Coronary artery (tissue), 2 donors: ENCODE measurements around the gene GAD2.

Experiments used
- DNase-seq: peaks from one replicate; pipeline ENCODE4 v3.0.0-alpha.2; 2017; ENCODE audit warnings: low spot score
- H3K27ac ChIP-seq, 2 donors: fragments of 200-600 bp; sonication (generic); one replicate each; pipeline ENCODE4 v1.5.1; 2016 to 2019
- H3K4me3 ChIP-seq: fragments of 200-600 bp; sonication (generic); 2 replicates; pipeline ENCODE4 v1.5.1; 2016; ENCODE audit warnings: mild to moderate bottlenecking, moderate library complexity
- CTCF ChIP-seq: fragments of 200-600 bp; sonication (generic); IDR thresholded peaks from one replicate; pipeline ENCODE4 v1.5.1; 2019; ENCODE audit warnings: antibody characterized with exemption

GAD2 gene

DNA sequence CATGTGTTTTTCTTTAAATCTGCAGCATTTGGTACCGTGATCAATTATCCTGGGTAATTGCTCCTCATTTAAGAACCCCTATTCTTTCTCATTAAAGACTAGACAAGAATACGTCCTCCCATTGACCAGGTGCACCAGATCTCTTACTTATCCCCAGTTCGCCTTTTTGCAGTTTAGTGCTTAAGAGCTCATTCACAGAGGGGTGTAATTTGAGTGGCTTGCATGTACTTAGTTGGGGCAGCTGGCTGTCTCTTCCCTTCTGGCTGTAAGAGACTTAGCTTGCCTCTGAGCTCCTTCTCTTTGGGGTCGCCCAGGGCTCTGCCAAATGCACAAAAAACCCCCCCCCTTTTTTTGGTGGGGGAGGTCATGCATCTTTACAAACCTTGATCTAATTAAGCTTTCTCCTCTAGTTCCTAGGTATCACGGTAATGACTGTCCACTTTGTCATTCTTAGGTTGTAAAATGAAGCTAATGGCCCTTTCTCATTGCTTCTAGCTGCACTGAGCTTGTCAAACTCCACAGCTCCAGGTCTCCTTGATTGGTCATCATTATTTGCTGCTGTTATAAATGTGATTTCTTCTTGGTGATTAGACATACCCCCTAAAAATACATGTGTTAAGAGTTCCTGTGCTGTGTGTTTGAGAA, 26.3 kb downstream of the GAD2 start:
- no peak overlapping the region for H3K4me3 ChIP-seq
- no peak overlapping the region for H3K27ac ChIP-seq
- DNase-seq, result no peak
- TF ChIP-seq CTCF, result no peak

DNA sequence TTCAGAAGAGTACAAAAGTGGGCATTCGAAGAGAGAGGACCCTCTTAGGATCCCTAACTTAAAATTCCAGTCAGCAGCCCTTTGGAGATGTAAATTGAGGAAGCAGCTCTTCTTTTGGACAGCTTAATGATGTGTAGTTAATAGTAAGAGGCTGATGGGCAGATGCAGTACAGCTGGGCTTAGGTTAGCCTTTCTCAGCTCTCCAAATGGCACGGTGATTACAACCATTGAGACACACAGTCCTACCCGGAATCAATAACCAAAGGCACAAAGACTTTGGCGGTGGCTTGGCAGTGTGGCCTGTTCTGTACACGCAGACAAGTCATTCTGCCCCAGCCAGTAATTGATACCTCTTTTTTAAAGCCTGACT, 26.8 kb downstream of the GAD2 start:
- no peak overlapping the region for H3K27ac ChIP-seq
- no peak overlapping the region for H3K4me3 ChIP-seq
- TF ChIP-seq CTCF, result no peak
- DNase-seq, result no peak

DNA sequence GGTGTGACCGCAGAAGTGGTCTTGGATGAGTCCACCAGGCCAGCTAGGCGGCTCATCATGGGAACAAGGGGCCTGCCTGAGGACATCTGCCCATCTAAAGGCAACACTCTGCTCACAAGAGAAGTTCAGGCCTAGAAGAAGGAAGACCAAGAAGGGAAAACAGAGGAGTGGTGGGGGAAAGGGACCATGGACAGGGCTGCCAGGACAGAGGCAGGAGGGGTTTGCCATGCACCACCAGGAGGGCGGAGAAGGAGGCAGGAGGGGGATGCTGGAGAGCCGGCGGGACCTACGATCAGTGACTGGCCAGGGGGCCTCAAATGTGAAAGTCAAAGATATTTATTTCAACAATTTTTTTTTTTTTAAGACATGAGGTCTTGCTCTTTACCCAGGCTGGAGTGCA, 33.1 kb downstream of the GAD2 start:
- no peak for DNase-seq
- no peak for TF ChIP-seq CTCF
- no peak overlapping the region for H3K27ac ChIP-seq
- no peak overlapping the region for H3K4me3 ChIP-seq

DNA sequence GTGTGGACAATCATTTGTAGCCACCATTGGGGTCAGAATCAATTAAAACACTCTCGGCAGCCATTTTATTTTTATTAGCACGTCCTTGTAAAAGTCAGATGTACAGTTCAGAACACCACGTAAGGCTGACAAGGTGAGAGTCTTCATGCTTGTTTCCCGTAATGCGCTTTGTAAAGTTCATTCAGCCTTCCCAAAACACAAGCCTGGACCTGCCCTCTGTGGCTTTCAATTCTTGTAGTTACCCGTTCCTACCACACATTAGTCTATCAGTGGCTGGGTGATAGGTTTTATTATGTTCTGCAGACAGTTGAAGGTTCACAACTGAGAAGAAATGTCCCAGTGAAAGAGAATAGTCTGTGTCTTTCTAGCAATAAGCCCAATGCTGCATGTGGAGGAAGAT, 35.4 kb downstream of the GAD2 start:
- H3K27ac ChIP-seq, result no peak overlapping the region
- TF ChIP-seq CTCF, result no peak
- H3K4me3 ChIP-seq, result no peak overlapping the region
- no peak for DNase-seq

GRCh38 chr10:26254616-26255015, 38.0 kb downstream of the GAD2 start:
- no peak for TF ChIP-seq CTCF
- Histone ChIP-seq H3K27ac (no peak overlapping the region), H3K4me3 (no peak overlapping the region)
- no peak for DNase-seq

- H3K27ac ChIP-seq, result no peak overlapping the region
- no peak for DNase-seq
- TF ChIP-seq CTCF, result no peak
- H3K4me3 ChIP-seq, result no peak overlapping the region
Measured at GRCh38 chr10:26259341-26259740, 42.8 kb downstream of the GAD2 start.

GRCh38 chr10:26269754-26270153, 53.2 kb downstream of the GAD2 start:
- no peak for TF ChIP-seq CTCF
- DNase-seq, result no peak
- no peak overlapping the region for H3K4me3 ChIP-seq
- no peak overlapping the region for H3K27ac ChIP-seq
